ENCODE data around the gene EYA2.

DNA sequence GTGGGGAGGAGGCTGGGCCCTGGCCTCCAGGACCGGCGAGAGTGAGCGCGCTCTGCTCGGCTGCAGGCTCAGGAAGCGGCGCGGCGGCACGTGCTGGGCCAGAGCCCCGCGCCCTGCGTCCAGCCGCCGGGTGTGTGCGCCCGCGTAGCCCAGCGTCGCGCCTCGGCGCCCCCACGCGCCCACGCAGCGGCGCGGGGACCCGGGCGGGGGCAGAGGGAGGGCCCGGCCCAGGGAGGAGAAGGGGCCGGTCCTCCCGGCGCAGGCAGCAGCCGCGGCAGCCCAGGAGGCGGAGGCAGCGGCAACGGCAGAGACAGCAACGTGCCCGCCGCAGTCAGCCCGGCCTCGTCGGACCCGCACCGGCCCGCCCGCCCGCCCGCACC, at the start of gene EYA2:
- TF ChIP-seq, protein P1, sequence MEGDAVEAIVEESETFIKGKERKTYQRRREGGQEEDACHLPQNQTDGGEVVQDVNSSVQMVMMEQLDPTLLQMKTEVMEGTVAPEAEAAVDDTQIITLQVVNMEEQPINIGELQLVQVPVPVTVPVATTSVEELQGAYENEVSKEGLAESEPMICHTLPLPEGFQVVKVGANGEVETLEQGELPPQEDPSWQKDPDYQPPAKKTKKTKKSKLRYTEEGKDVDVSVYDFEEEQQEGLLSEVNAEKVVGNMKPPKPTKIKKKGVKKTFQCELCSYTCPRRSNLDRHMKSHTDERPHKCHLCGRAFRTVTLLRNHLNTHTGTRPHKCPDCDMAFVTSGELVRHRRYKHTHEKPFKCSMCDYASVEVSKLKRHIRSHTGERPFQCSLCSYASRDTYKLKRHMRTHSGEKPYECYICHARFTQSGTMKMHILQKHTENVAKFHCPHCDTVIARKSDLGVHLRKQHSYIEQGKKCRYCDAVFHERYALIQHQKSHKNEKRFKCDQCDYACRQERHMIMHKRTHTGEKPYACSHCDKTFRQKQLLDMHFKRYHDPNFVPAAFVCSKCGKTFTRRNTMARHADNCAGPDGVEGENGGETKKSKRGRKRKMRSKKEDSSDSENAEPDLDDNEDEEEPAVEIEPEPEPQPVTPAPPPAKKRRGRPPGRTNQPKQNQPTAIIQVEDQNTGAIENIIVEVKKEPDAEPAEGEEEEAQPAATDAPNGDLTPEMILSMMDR (conservative IDR thresholded peaks at IDR 0.05; ENCODE audit: low read depth, low read length), result no peak
- TF ChIP-seq EZH2 (IDR thresholded peaks at IDR 0.05; ENCODE audit: borderline replicate concordance, low read depth, low read length, poor library complexity, severe bottlenecking), result no peak

Measured in A673 (cell line).